Muscle of back (tissue), 11 donors: Measurements from ENCODE around the gene TBX3. TPM values are rescaled to one million over a fixed set of nuclear protein-coding genes. Genes with fewer than 3 reads are reported as not detected.

Experiments used
- DNase-seq, 3 donors: peaks; one replicate each; pipeline versions ENCODE4 v3.0.0 to v3.0.0-alpha.2; 2013
- polyA plus RNA-seq, 10 donors: library from polyadenylated mRNA; unstranded; fragments of 120-200 nt; gene quantifications; one replicate each; pipeline ENCODE4 v1.2.1, GENCODE V29; 2013; ENCODE audit not compliant: insufficient read length in 10 of 10

Gene TBX3
- polyA plus RNA-seq, 10 donors = 23.6 to 38.2 (median 33.2) TPM

DNA sequence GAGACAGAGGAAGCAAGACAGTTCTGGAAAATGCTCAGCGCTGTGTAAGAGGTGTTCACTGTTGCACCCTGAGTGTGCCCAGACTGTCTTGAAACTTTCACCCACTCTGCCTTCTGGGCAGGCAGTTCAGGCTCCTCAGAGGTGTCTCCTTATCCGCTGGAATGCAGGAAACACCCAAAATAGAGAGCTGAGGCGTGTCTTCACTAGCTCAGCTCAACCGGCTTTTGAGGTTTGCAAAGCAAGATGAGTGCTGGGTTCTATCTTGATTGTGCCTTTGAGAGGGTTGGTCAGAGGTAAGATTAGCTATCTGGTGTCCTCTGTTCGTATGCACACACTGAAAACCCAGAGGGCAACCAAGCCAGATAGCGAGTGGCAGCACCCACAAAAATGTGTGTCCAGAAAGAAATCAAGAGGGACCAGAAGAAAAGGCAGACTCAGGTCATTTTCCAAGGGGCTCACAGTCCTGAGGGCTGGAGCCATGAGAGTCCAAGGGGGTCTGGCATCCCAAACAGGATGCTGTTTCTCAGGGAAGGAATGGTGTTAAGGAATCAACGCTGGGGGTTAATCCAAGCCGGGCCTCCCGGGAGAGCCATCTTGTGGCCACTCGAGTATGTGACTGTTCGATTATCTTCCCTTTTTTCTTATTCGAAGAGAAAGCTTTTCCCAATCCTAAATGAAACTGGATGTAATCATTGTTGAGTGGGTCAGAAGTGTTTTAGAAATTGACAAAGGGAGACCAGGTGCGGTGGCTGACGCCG lies 47.1 kb downstream of the TBX3 start:
- DNase-seq = no peak

DNA sequence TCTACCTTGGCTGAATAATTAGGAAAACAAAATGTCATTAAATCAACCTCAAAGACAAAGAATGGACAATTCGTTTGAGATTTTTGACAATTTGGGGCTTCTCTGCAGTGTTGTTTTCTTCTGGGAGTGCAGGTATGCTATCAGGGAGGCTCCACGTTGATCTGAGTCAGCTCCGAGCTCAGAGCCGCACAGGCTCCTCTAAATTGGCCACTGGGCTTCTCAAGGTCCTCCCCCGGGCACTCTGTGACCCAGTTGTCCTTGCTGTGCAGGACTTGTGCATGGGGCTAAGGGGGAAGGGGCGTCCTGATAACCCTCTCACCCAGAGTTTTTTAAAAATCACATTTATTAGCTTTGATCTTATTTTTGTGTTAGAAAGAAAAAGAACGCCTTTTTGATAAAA lies 52.7 kb downstream of the TBX3 start:
- no peak for DNase-seq

DNA sequence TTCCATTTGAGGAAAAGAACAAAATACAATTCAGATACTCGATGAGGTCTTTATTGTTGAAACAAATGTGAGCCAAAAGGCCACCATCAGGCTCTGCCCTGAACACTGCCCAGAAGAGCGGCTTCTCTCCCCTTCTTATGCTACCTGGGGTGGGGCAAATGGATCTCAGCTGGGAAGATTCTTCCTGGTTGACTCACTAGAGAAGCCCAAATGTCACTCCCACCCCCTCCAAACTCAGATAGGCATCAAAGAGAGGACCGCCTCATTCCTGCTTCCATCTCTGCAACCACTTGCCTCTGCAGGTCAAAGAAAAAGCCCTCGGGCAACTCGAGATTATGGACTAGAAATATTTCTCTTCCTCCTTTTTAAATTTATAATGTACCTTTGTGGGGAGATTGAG lies 55.8 kb downstream of the TBX3 start:
- DNase-seq = no peak

DNA sequence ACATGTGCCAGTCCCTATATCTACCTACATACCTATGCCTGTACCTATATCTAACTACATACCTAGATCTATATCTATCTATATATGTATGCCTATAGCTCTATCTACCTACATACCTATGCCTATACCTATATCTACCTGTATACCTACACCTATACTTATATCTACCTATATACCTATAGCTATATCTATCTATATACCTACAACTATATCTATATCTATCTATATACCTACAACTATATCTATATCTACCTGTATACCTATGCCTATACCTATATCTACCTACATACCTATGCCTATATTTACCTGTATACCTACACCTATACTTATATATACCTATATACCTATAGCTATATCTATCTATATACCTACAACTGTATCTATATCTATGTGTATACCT lies 56.6 kb downstream of the TBX3 start:
- no peak for DNase-seq

DNA sequence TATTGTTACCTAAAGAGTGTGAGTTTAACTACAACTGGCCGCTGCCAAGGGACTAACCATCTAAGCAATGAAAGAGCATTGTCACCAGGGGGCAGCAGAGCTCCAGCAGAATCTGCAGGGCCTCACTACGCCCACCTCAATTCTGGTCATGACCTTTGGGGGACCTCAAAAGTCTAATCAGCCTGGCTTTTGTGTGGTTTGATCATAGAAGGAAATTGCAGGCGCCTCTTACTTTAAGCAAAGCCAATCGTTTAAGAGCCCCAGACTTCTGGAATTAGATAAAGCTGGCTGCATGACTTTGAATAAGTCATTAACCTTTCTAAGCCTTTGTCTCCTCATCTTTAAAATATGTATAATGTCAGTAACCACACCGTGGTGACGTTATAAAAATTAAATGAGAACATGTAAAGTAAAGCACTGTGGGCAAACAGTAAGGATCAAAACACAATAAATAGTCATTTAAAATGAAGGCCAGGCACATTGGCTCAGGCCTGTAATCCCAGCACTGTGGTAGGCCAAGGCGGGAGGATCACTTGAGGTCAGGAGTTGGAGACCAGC lies 58.6 kb downstream of the TBX3 start:
- DNase-seq = peak; percentile 4 to 43 (median 40)

DNA sequence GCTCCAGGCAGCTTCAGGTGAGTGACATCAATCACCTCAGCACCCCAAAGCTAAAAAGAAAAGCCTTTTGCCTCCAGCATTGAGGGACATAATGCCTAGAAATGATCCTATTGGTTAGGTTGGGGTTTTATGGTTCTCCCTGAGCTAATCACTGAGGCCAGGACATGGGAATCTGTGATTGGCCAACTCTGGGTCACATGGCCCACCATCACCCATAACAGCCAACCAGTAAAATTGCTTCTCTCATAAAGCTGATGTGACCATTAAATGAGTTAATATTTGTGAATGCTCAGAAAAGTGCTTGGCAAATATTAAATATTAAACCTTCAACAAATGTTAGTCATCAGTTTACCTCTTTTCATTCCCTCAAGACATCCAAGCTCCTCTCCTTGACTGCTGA lies 60.2 kb downstream of the TBX3 start:
- DNase-seq = no peak
